ENCODE measurements around the gene TUT1. TPM values are rescaled to one million over a fixed set of nuclear protein-coding genes. Genes with fewer than 3 reads are reported as not detected.

The TUT1 gene
- total RNA-seq, 2 donors from 2014 or later = 11.1 to 26.2 TPM

DNA sequence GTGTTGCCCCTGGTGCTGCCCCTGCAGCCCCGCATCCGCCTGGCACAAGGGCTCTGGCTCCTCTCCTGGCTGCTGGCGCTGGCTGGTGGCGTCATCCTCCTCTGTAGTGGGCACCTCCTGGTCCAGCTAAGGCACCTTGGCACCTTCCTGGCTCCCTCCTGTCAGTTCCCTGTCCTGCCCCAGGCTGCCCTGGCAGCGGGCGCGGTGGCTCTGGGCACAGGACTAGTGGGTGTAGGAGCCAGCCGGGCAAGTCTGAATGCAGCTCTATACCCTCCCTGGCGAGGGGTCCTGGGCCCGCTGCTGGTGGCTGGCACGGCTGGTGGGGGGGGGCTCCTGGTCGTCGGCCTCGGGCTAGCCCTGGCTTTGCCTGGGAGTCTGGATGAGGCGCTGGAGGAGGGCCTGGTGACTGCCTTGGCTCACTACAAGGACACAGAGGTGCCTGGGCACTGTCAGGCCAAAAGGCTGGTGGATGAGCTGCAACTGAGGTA lies 22.0 kb upstream of the TUT1 start:
- intact Hi-C loops (cut with DNase I) = no loop called here
- DNase-seq = no peak
- H3K4me3 ChIP-seq = peak overlapping the region; percentile 80
- H3K4me1 ChIP-seq = peaks cover 6% of the 10 kb centered on the region
- H3K27ac ChIP-seq = peak overlapping the region; percentile 97
- H3K27me3 ChIP-seq = no peaks in the 10 kb centered on the region
- peak overlapping the region in 1 of 2 donors; percentile 63 for H3K9ac ChIP-seq (ENCODE audit: low read depth in 2 of 2, low read length in 2 of 2)
- H3K9me3 ChIP-seq = no peaks in the 10 kb centered on the region
- TF ChIP-seq, protein P1, sequence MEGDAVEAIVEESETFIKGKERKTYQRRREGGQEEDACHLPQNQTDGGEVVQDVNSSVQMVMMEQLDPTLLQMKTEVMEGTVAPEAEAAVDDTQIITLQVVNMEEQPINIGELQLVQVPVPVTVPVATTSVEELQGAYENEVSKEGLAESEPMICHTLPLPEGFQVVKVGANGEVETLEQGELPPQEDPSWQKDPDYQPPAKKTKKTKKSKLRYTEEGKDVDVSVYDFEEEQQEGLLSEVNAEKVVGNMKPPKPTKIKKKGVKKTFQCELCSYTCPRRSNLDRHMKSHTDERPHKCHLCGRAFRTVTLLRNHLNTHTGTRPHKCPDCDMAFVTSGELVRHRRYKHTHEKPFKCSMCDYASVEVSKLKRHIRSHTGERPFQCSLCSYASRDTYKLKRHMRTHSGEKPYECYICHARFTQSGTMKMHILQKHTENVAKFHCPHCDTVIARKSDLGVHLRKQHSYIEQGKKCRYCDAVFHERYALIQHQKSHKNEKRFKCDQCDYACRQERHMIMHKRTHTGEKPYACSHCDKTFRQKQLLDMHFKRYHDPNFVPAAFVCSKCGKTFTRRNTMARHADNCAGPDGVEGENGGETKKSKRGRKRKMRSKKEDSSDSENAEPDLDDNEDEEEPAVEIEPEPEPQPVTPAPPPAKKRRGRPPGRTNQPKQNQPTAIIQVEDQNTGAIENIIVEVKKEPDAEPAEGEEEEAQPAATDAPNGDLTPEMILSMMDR (IDR thresholded peaks at IDR 0.05) = no peak
- H3K36me3 ChIP-seq = no peaks in the 10 kb centered on the region

DNA sequence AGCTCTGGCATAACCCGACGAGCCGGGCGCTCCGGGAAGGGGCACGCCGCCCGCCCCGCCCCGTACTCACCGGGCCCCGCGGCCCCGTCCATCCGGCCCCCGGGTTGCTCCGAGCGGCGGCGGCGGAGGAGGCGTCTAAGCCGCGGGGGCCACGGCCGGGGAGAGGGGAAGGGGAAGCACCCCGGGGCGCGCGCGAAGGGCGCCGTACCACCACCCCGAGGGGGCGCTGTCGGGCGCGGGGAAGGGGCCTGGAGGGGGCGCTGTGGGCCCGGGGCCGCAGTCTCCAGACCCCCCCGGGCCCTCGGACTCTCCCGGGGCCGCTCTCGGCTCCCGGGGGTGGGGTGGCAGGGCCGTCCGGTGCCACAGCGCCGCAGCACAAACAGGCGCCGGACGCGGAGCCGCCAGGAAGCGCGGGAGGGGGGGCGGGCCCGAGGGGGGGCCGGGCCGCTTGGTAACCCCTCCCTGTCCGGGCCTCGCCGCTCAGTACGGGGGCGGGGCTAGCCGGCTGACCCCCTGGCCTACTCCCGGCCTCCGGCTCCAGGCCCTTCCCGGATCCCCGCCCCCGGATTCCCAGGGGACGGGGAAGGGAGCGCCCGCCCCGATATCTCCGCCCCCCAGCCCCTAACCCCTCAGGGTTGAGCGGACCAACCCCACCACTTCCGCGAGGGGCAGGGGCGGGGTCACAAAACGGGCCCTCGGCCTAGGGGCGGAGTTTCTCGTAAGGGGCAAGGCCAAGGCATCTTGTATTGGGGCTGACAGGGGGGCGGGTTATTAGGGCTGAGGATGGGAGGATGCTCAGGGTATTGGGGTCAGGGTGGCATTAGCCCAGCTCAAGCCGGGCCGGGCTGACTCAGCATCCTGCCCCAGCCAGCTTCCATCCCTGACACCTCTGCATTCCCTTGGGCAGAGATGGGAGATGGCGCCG lies 21.3 kb upstream of the TUT1 start, which contains the start of the genes EML3 and ROM1:
EML3 (minus strand) TSS at position 410 of the 925 bp plus-strand sequence; CDS start at position 92, 318 bp downstream.
ROM1 (plus strand) TSS at position 892 of the 925 bp plus-strand sequence; CDS start at position 917, 25 bp downstream.
- Histone ChIP-seq H3K9me3 (no peaks in the 10 kb centered on the region), H3K4me1 (peaks cover 6% of the 10 kb centered on the region), H3K4me3 (peak within 1 kb of the TSS; percentile 80), H3K36me3 (no peaks in the 10 kb centered on the region), H3K27me3 (no peaks in the 10 kb centered on the region), H3K9ac (ENCODE audit: low read depth in 2 of 2, low read length in 2 of 2) (peak within 1 kb of the TSS; percentile 80 to 85), H3K27ac (peak within 1 kb of the TSS; percentile 97)
- intact Hi-C loops (cut with DNase I) = no loop called here
- TF ChIP-seq, protein P1 (IDR thresholded peaks at IDR 0.05) = peak; percentile 95
- DNase-seq = peak; percentile 92

DNA sequence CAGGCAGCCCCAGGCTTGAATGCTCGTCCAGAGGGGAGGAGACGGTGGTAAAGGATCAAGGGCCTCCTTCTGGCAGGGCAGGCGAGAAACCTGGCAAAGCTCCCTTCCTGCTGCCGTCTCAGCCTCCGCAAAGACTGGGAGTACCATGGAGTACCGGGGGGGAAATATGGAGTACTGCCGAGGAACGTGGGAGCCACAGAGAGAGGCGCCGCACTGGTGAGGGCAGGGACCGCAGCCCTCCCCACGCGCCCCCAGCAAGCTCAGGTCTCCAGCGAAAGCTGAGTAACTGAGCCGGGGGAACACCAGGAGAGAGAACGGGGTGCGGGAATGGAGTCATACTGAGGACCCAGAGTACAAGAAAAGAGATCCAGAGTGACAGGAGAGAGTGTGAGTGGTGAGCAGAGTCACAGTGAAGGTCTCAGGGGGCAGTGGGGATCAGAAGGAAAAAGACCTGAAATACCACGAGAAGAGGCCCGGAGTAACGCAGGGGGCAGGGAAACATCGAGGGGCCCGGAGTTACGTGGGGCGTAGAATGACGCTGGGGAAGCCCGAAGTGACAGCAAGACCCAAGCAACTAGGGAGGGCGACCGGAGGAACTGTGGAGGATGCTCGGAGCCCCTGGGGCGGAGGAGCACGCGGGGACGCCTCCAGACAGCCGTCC lies 20.5 kb upstream of the TUT1 start:
- Histone ChIP-seq H3K9me3 (no peaks in the 10 kb centered on the region), H3K27ac (peak overlapping the region; percentile 97), H3K4me3 (peak overlapping the region; percentile 80), H3K4me1 (peaks cover 6% of the 10 kb centered on the region), H3K9ac (ENCODE audit: low read depth in 2 of 2, low read length in 2 of 2) (peak overlapping the region; percentile 80 to 85), H3K36me3 (no peaks in the 10 kb centered on the region), H3K27me3 (no peaks in the 10 kb centered on the region)
- TF ChIP-seq, protein P1 (IDR thresholded peaks at IDR 0.05) = no peak
- peak; percentile 58 for DNase-seq
- intact Hi-C loops (cut with DNase I) = no loop called here

DNA sequence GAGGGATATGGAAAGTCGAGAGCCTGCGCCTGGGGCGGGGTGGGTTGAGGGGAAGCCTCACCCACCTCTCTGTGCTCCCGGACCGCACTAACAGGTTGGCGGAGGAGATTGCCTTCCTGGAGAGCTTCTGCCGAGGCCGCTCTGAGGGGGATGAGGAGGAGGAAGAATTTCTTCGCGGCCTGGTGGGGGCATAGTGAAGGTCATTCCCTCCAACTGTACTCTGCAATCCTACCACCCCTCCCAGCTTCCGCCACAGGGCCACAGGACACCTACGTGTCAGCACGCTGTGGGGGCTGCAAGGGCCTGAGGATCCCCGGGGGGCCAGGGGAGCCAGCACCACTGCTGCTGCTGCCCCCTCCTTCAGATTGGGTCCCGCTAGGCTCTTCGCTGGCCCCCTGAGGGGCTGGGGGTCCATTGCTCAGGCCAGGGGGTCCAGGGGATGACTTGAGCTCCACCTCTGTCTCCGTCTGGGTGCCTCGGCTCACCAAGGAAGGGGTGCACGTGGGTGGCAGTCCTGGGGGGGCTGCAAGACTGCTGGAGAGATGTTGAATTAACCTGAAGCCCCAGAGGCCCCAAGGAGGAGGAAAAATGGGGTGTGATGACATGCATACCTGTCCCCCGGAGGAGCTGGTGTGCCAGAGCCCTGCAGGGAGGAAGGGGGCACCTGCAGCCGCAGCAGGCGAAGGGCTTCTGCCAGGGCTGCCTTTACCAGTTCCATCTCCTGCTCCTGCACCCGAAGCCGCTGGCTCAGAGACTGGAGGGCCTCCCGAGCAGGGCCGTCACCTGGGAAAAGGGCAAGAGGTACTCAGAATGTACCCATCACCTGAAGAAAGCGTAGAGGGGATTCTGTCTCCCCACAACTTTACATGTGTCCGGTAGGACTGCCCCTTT lies 19.7 kb upstream of the TUT1 start:
- H3K4me3 ChIP-seq = peak overlapping the region; percentile 80
- peak overlapping the region; percentile 80 to 85 for H3K9ac ChIP-seq (ENCODE audit: low read depth in 2 of 2, low read length in 2 of 2)
- TF ChIP-seq, protein P1 (IDR thresholded peaks at IDR 0.05) = no peak
- H3K27ac ChIP-seq = peak overlapping the region; percentile 97
- no peaks in the 10 kb centered on the region for H3K27me3 ChIP-seq
- H3K9me3 ChIP-seq = no peaks in the 10 kb centered on the region
- no peak for DNase-seq
- H3K4me1 ChIP-seq = peaks cover 6% of the 10 kb centered on the region
- intact Hi-C loops (cut with DNase I) = no loop called here
- H3K36me3 ChIP-seq = no peaks in the 10 kb centered on the region
